PC-3 (cell line): ENCODE results near the gene NUFIP2. TPM values are rescaled to one million over a fixed set of nuclear protein-coding genes. Genes with fewer than 3 reads are reported as not detected.

Source experiments
- ATAC-seq: fragments of 200-7000 bp; cut with Tn5 transposase; 2 replicates; pipeline ENCODE4 v1.9.1; 2020; ENCODE audit warnings: mild to moderate bottlenecking, moderate library complexity
- BruUV-seq: library from RNA; stranded (reverse); fragments of 400-500 nt; replicated peaks from 2 replicates; lab custom pipeline; 2021; lab: Mats Ljungman, UMichigan
- CTCF ChIA-PET: fragments of 300-600 bp; sonication (Branson Sonifier 250); formaldehyde crosslinking; loops from one replicate; lab custom pipeline; 2022; ENCODE audit warnings: antibody characterized with exemption; lab: Charles Lee
- POLR2A ChIA-PET: fragments of 300-600 bp; sonication (Branson Sonifier 250); formaldehyde crosslinking; loops from one replicate; lab custom pipeline; 2022; ENCODE audit warnings: antibody characterized with exemption; ENCODE audit not compliant: unreplicated experiment; lab: Charles Lee
- DNase-seq: peaks from one replicate; pipeline ENCODE4 v3.0.0-alpha.2; 2015
- H2AFZ ChIP-seq: fragments of 300-600 bp; sonication (generic); 2 replicates; pipeline ENCODE4 v1.6.0; 2016; ENCODE audit warnings: antibody characterized with exemption, low read length
- H3F3A ChIP-seq: fragments of 300-600 bp; sonication (generic); one replicate; pipeline ENCODE4 v1.6.0; 2017; ENCODE audit warnings: antibody characterized with exemption, low read length, control low read depth, mild to moderate bottlenecking; ENCODE audit not compliant: unreplicated experiment
- H3K27ac ChIP-seq: fragments of 300-600 bp; sonication (generic); 2 replicates; pipeline ENCODE4 v1.5.1; 2016; ENCODE audit warnings: mild to moderate bottlenecking, low read length
- H3K27me3 ChIP-seq: fragments of 300-600 bp; sonication (generic); 2 replicates; pipeline ENCODE4 v1.6.1; 2016; ENCODE audit warnings: low read length, mixed read lengths
- H3K36me3 ChIP-seq: fragments of 300-600 bp; sonication (generic); 2 replicates; pipeline ENCODE4 v1.6.1; 2016; ENCODE audit warnings: low read depth, mixed run types, low read length, mixed read lengths
- H3K4me1 ChIP-seq: fragments of 300-600 bp; sonication (generic); 2 replicates; pipeline ENCODE4 v1.5.1; 2016; ENCODE audit warnings: low read length; ENCODE audit not compliant: insufficient read depth
- H3K4me2 ChIP-seq: fragments of 300-600 bp; sonication (generic); 2 replicates; pipeline ENCODE4 v1.6.0; 2016; ENCODE audit warnings: low read length
- H3K4me3 ChIP-seq: fragments of 300-600 bp; sonication (generic); 2 replicates; pipeline ENCODE4 v1.5.1; 2016; ENCODE audit warnings: mild to moderate bottlenecking, low read length, mixed read lengths
- H3K79me2 ChIP-seq: fragments of 300-600 bp; sonication (generic); 2 replicates; pipeline ENCODE4 v1.6.1; 2017; ENCODE audit warnings: low read length, mixed read lengths
- H3K9ac ChIP-seq: fragments of 300-600 bp; sonication (generic); 2 replicates; pipeline ENCODE4 v1.6.0; 2016; ENCODE audit warnings: mild to moderate bottlenecking, low read length
- H3K9me2 ChIP-seq: fragments of 300-600 bp; sonication (generic); replicated peaks from 2 replicates; pipeline ENCODE4 v1.6.1; 2016; ENCODE audit warnings: mixed run types, low read length, mixed read lengths
- H3K9me3 ChIP-seq: fragments of 300-600 bp; sonication (generic); 2 replicates; pipeline ENCODE4 v1.6.1; 2016; ENCODE audit warnings: low read length, mixed read lengths
- H4K20me1 ChIP-seq: fragments of 300-600 bp; sonication (generic); 2 replicates; pipeline ENCODE4 v1.6.1; 2016; ENCODE audit warnings: low read length, mixed read lengths
- CTCF ChIP-seq: fragments of 300-600 bp; sonication (generic); conservative IDR thresholded peaks from 2 replicates; pipeline ENCODE4 v1.5.1; 2017; ENCODE audit warnings: antibody characterized with exemption, low read depth, mild to moderate bottlenecking, low read length
- EZH2 ChIP-seq: fragments of 300-600 bp; sonication (generic); IDR thresholded peaks from one replicate; pipeline ENCODE4 v1.6.1; 2017; ENCODE audit warnings: antibody characterized with exemption, mild to moderate bottlenecking, low read length; ENCODE audit not compliant: unreplicated experiment
- EZH2phosphoT487 ChIP-seq: fragments of 300-600 bp; sonication (generic); IDR thresholded peaks from 2 replicates; pipeline ENCODE4 v1.6.1; 2018; ENCODE audit warnings: mild to moderate bottlenecking, antibody characterized with exemption, low read length, borderline replicate concordance
- intact Hi-C: fragments of 100-400 bp; cut with micrococcal nuclease; formaldehyde crosslinking; loops from 2 replicates; pipeline ENCODE4 v1.9.0; 2023
- total RNA-seq: library from RNA; depleted of rRNA; stranded (reverse); fragments of >200 nt; gene quantifications from 2 replicates; pipeline ENCODE4 v1.2.3, GENCODE V29; 2014

The NUFIP2 gene
- total RNA-seq, 1 experiment from 2014 or later = 16.1 TPM

- H3F3A ChIP-seq = no peaks in the 10 kb centered on the region
- H3K36me3 ChIP-seq = no peaks in the 10 kb centered on the region; the same call in 1 of the 2 replicates
- H3K4me1 ChIP-seq = peaks cover 9% of the 10 kb centered on the region
- POLR2A ChIA-PET = interaction anchor here (0.6 kb wide), 1 partner anchor 10 kb away, joined by 4 read pairs; no protein-coding TSS in a partner anchor
- no peaks in the 10 kb centered on the region for H3K27me3 ChIP-seq
- no peak overlapping the region for H2AFZ ChIP-seq
- no peak overlapping the region for H3K4me3 ChIP-seq
- CTCF ChIA-PET = no interaction called here
- H3K9me3 ChIP-seq = no peaks in the 10 kb centered on the region
- H3K9ac ChIP-seq = no peak overlapping the region
- no peak for ATAC-seq
- intact Hi-C loops = no loop called here
- H4K20me1 ChIP-seq = peaks cover 15% of the 10 kb centered on the region
- no peak overlapping the region for H3K27ac ChIP-seq
- H3K9me2 ChIP-seq = no peaks in the 10 kb centered on the region
- DNase-seq = no peak
- BruUV-seq = no TSS peak
- H3K79me2 ChIP-seq = peaks cover 33% of the 10 kb centered on the region
- no peak for TF ChIP-seq EZH2
- no peak for TF ChIP-seq CTCF
- H3K4me2 ChIP-seq = no peak overlapping the region
Observed at GRCh38 chr17:29295420-29295819, 1.5 kb upstream of the NUFIP2 start.

- peak overlapping the region; percentile 75 for H3K27ac ChIP-seq
- H2AFZ ChIP-seq = peak overlapping the region; percentile 97
- ChIA-PET POLR2A (interaction anchor here (0.6 kb wide), 2 partner anchors 67 to 94 kb away, joined by 3 to 12 read pairs; no protein-coding TSS in a partner anchor), CTCF (interaction anchor here (0.6 kb wide), 1 partner anchor 120 kb away, joined by 5 read pairs; no protein-coding TSS in a partner anchor)
- H3K9ac ChIP-seq = peak overlapping the region; percentile 91
- H4K20me1 ChIP-seq = peaks cover 24% of the 10 kb centered on the region
- no peaks in the 10 kb centered on the region for H3K9me3 ChIP-seq
- no peaks in the 10 kb centered on the region for H3F3A ChIP-seq
- H3K4me3 ChIP-seq = peak overlapping the region; percentile 100
- no peaks in the 10 kb centered on the region for H3K9me2 ChIP-seq
- peaks cover 7% of the 10 kb centered on the region for H3K36me3 ChIP-seq
- H3K27me3 ChIP-seq = no peaks in the 10 kb centered on the region
- intact Hi-C loops = loop anchor here (5.0 kb wide), 1 partner anchor 147 kb away; no protein-coding TSS in a partner anchor
- peaks cover 18% of the 10 kb centered on the region for H3K4me1 ChIP-seq
- no peak for TF ChIP-seq EZH2phosphoT487
- TF ChIP-seq CTCF = no peak
- TF ChIP-seq EZH2 = no peak
- peak overlapping the region; percentile 97 for H3K4me2 ChIP-seq
- ATAC-seq (no peak), DNase-seq (no peak)
- H3K79me2 ChIP-seq = peaks cover 42% of the 10 kb centered on the region
- BruUV-seq = TSS peak; percentile 95
Observed at GRCh38 chr17:29294580-29294900, 592 bp upstream of the NUFIP2 start.
